NB4 (cell line): Measurements from ENCODE around the gene SMTNL1.

Experiments used
- DNase-seq: peaks from one replicate; pipeline ENCODE4 v3.0.0; 2010; ENCODE audit warnings: low read depth
- H3K4me3 ChIP-seq: one replicate; pipeline ENCODE4 v1.5.1; 2011; ENCODE audit warnings: mild to moderate bottlenecking, low read depth, low read length, moderate library complexity
- CTCF ChIP-seq: IDR thresholded peaks from one replicate; pipeline ENCODE4 v1.5.1; 2012; ENCODE audit warnings: low read depth, low read length
- MAX ChIP-seq: IDR thresholded peaks from 2 replicates; pipeline ENCODE4 v1.6.1; 2011; ENCODE audit warnings: low read depth, low read length
- MYC ChIP-seq: IDR thresholded peaks from 2 replicates; pipeline ENCODE4 v1.6.1; 2011; ENCODE audit warnings: low read depth, low read length
- POLR2A ChIP-seq: IDR thresholded peaks from 2 replicates; pipeline ENCODE4 v1.6.1; 2011; ENCODE audit warnings: mild to moderate bottlenecking; ENCODE audit not compliant: insufficient read length; ENCODE audit errors: extremely low read depth

Gene SMTNL1

DNA sequence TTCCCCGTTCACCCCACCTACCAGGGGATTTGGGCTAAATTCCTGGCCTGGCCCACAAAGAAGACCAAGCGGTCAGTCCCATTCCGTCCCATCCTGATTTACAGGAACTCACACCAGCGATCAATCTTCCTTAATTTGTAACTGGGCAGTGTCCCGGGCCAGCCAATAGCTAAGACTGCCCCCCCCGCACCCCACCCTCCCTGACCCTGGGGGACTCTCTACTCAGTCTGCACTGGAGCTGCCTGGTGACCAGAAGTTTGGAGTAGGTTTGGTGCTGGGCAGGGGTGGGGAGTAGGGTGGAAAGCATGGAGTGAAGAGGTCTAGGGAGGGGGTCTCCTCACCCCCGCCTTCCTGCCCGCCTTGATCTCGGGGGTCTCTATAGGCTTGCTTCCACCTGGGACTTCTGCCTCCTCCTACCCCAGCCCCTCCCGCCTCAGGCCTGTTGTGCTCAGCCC, 60.1 kb downstream of the SMTNL1 start, which contains the start of gene SERPING1:
Gene SERPING1, plus strand, starts transcription at position 225 of the 455 bp plus-strand sequence. CDS start 586 bp downstream, outside the sequence.
- no peak for DNase-seq
- TF ChIP-seq POLR2A, result no peak
- no peak for TF ChIP-seq MYC
- no peak for TF ChIP-seq CTCF
- TF ChIP-seq MAX, result no peak
- no peak within 1 kb of the TSS for H3K4me3 ChIP-seq

DNA sequence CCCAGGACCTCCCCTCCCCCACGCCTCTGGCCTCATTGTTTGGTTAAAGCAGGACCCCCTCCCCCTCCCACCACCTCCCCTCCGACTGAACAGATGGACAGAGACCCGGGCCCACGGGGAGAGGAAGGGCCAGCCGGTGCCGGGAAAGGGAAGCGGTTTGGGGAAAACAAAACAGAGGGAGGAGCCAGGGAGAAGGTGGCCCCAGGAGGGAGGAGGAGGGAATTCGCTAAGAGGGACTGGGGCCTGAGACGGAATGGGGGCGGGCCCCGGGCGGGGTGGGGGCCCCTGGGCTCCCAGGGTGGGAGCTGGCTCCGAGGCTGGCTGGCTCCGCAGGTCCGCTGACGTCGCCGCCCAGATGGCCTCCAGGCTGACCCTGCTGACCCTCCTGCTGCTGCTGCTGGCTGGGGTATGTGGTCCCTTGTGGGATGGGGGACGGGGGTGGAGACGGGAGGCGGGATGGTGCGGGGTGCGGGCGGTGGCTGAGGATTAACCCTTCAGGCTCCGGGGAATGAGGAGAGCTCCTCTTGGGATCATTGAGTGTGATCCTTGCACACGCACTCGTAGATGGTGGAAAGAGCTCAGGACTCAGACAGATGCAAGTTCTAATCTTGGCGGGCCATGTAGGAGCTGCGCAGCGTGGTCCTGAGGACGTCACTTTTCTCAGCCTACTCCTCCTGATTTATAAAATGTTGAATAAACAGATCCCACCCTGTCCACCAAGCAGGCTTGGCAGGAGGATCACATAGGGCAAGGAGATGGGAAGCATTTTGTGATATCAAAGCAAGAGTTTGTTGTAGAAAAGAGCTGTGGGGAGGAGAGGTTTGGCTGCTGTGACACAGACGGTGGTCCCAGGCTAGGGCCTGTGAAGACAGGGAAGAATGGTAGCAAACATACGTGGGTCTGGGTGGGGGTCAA, 60.8 kb downstream of the SMTNL1 start:
- no peak for DNase-seq
- no peak overlapping the region for H3K4me3 ChIP-seq
- TF ChIP-seq POLR2A, result no peak
- TF ChIP-seq MYC, result no peak
- no peak for TF ChIP-seq CTCF
- TF ChIP-seq MAX, result no peak

- no peak overlapping the region for H3K4me3 ChIP-seq
- TF ChIP-seq CTCF (no peak), POLR2A (no peak), MAX (no peak), MYC (no peak)
- no peak for DNase-seq
Measured at GRCh38 chr11:57598831-57599155, 61.4 kb downstream of the SMTNL1 start.

DNA sequence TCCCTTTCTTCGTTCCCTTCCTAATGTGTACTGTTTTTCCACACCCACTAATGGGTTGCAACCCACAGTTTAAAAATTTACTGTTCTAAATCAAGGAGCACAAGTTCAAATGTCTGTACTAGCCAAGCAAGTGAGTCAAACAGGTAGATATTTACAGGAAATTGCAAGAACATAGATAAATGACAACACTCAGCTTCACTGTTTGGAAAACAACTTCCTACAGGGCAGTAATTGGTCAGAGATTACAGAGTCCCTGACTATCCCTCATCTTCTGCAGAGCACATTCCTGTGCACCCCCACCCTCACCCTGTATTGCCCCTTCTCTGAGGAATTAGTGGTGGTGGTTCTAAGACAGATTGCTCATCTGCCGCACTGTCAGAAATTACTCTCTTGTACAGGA, 62.0 kb downstream of the SMTNL1 start:
- no peak for DNase-seq
- TF ChIP-seq MAX (no peak), CTCF (no peak), POLR2A (no peak), MYC (no peak)
- no peak overlapping the region for H3K4me3 ChIP-seq
